Lung (tissue), 12 donors: ENCODE results near the gene DPP7. TPM values are rescaled to one million over a fixed set of nuclear protein-coding genes. Genes with fewer than 3 reads are reported as not detected.

ENCODE experiments used
- ATAC-seq: fragments of 200-7000 bp; cut with Tn5 transposase; one replicate; pipeline ENCODE4 v1.9.1; 2020; ENCODE audit warnings: moderate number of reproducible peaks; ENCODE audit not compliant: insufficient read depth, low FRiP score
- DNase-seq, 3 donors: peaks; one replicate each; pipeline ENCODE4 v3.0.0-alpha.2; 2013 to 2017
- H3K27ac ChIP-seq, 2 donors: one replicate each; pipeline ENCODE4 v1.5.1; 2013; ENCODE audit warnings: mild to moderate bottlenecking in 2 of 2, moderate library complexity in 2 of 2, control low read depth in 1 of 2, inconsistent platforms in 1 of 2, low read depth in 1 of 2, low read length in 1 of 2
- H3K27me3 ChIP-seq, 3 donors: one replicate each; pipeline ENCODE4 v1.5.1; 2013; ENCODE audit warnings: low read length in 2 of 3; ENCODE audit not compliant: control insufficient read depth in 3 of 3, insufficient read depth in 3 of 3
- H3K36me3 ChIP-seq, 4 donors: one replicate each; pipeline ENCODE4 v1.5.1; 2013; ENCODE audit warnings: low read length in 4 of 4, mild to moderate bottlenecking in 1 of 4, moderate library complexity in 1 of 4; ENCODE audit not compliant: control insufficient read depth in 4 of 4, insufficient read depth in 4 of 4
- H3K4me1 ChIP-seq, 5 donors: one replicate each; pipeline ENCODE4 v1.5.1; 2013; ENCODE audit warnings: low read length in 5 of 5, mild to moderate bottlenecking in 2 of 5, moderate library complexity in 1 of 5; ENCODE audit not compliant: control insufficient read depth in 5 of 5, insufficient read depth in 5 of 5
- H3K4me3 ChIP-seq: one replicate; pipeline ENCODE4 v1.5.1; 2013; ENCODE audit warnings: mild to moderate bottlenecking, control low read depth, moderate library complexity
- H3K9ac ChIP-seq, 2 donors: one replicate each; pipeline ENCODE4 v1.5.1; 2013; ENCODE audit warnings: low read length in 2 of 2, control low read depth in 1 of 2; ENCODE audit not compliant: insufficient read depth in 1 of 2
- H3K9me3 ChIP-seq, 4 donors: one replicate each; pipeline ENCODE4 v1.5.1; 2013; ENCODE audit warnings: low read length in 3 of 4, mild to moderate bottlenecking in 1 of 4, moderate library complexity in 1 of 4; ENCODE audit not compliant: control insufficient read depth in 4 of 4, insufficient read depth in 3 of 4
- CTCF ChIP-seq: IDR thresholded peaks from 2 replicates; pipeline ENCODE4 v1.5.1; 2012; ENCODE audit warnings: mild to moderate bottlenecking; ENCODE audit errors: control extremely low read depth, extremely low read depth
- WGBS, 2 donors: extraction: QIAGEN DNeasy Blood & Tissue Kit; methylation state at CpG; one replicate each; pipeline ENCODE4 v1.1.7; 2013; 5-methylcytosine and 5-hydroxymethylcytosine counted together
- polyA plus RNA-seq, 2 donors: library from polyadenylated mRNA; stranded (reverse); fragments of 200-250 nt; gene quantifications; one replicate each; pipeline ENCODE4 v1.2.1, GENCODE V29; 2013
- total RNA-seq, 2 donors: library from RNA; depleted of rRNA in 1 of 2; stranded (reverse); fragments of >200 nt in 1 of 2; gene quantifications; one replicate each; pipeline ENCODE4 v1.2.1, GENCODE V29; 2014 to 2021
- donor health status: control.
- donor health status: control.
- donor health status: Bipolar disorder and iron deficiency.
- donor health status: healthy.
- donor health status: DM: yes; HTN: yes; CAD: no.

Gene DPP7
- total and polyA plus RNA-seq, 4 donors: 48.0 to 436 (median 228) TPM

- H3K9ac ChIP-seq: no peak overlapping the region
- WGBS, 2 donors: 58 to 74% methylated on average over 4 of the region's 4 CpGs
- H3K27ac ChIP-seq: no peak overlapping the region
- DNase-seq (no peak), ATAC-seq (no peak)
- H3K27me3 ChIP-seq: peaks cover 12 to 39% (median 14%) of the 10 kb centered on the region in 3 donors
- no peaks in the 10 kb centered on the region for H3K36me3 ChIP-seq
- H3K9me3 ChIP-seq: peaks cover 0 to 5% (median 0%) of the 10 kb centered on the region in 4 donors
- H3K4me3 ChIP-seq: no peak overlapping the region
- H3K4me1 ChIP-seq: peaks cover 0 to 3% (median 0%) of the 10 kb centered on the region in 5 donors
- no peak for TF ChIP-seq CTCF
Observed at GRCh38 chr9:137143459-137143858, 28.9 kb upstream of the DPP7 start.

GRCh38 chr9:137141976-137142936 is 27.7 kb upstream of the DPP7 start:
- no peak for TF ChIP-seq CTCF
- ATAC-seq: no peak
- no peaks in the 10 kb centered on the region for H3K36me3 ChIP-seq
- no peak for DNase-seq
- no peak overlapping the region for H3K4me3 ChIP-seq
- peaks cover 16 to 43% (median 21%) of the 10 kb centered on the region in 3 donors for H3K27me3 ChIP-seq
- peaks cover 0 to 3% (median 0%) of the 10 kb centered on the region in 5 donors for H3K4me1 ChIP-seq
- WGBS, 2 donors: 70 to 83% methylated on average over 24 of the region's 24 CpGs
- H3K9me3 ChIP-seq: peaks cover 0 to 7% (median 0%) of the 10 kb centered on the region in 4 donors
- H3K9ac ChIP-seq: no peak overlapping the region
- H3K27ac ChIP-seq: no peak overlapping the region

- 71 to 81% methylated on average over 17 of the region's 17 CpGs for WGBS, 2 donors
- no peaks in the 10 kb centered on the region for H3K36me3 ChIP-seq
- DNase-seq: no peak
- H3K9me3 ChIP-seq: peaks cover 0 to 7% (median 0%) of the 10 kb centered on the region in 4 donors
- no peak overlapping the region for H3K9ac ChIP-seq
- H3K4me3 ChIP-seq: no peak overlapping the region
- H3K4me1 ChIP-seq: peaks cover 0 to 3% (median 0%) of the 10 kb centered on the region in 5 donors
- H3K27me3 ChIP-seq: peaks cover 20 to 46% (median 24%) of the 10 kb centered on the region in 3 donors
- no peak for ATAC-seq
- TF ChIP-seq CTCF: no peak
- H3K27ac ChIP-seq: no peak overlapping the region
Observed at GRCh38 chr9:137141050-137141810, 26.7 kb upstream of the DPP7 start.
